SW 1271 (cell line): Measurements from ENCODE around the gene PIGN.

Experiments
- DNase-seq, 2 experiments: peaks; one replicate each; lab custom pipeline; 2025; lab: John Stamatoyannopoulos, UW

Gene PIGN, protein sequence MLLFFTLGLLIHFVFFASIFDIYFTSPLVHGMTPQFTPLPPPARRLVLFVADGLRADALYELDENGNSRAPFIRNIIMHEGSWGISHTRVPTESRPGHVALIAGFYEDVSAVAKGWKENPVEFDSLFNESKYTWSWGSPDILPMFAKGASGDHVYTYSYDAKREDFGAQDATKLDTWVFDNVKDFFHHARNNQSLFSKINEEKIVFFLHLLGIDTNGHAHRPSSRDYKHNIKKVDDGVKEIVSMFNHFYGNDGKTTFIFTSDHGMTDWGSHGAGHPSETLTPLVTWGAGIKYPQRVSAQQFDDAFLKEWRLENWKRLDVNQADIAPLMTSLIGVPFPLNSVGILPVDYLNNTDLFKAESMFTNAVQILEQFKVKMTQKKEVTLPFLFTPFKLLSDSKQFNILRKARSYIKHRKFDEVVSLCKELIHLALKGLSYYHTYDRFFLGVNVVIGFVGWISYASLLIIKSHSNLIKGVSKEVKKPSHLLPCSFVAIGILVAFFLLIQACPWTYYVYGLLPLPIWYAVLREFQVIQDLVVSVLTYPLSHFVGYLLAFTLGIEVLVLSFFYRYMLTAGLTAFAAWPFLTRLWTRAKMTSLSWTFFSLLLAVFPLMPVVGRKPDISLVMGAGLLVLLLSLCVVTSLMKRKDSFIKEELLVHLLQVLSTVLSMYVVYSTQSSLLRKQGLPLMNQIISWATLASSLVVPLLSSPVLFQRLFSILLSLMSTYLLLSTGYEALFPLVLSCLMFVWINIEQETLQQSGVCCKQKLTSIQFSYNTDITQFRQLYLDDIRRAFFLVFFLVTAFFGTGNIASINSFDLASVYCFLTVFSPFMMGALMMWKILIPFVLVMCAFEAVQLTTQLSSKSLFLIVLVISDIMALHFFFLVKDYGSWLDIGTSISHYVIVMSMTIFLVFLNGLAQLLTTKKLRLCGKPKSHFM

DNA sequence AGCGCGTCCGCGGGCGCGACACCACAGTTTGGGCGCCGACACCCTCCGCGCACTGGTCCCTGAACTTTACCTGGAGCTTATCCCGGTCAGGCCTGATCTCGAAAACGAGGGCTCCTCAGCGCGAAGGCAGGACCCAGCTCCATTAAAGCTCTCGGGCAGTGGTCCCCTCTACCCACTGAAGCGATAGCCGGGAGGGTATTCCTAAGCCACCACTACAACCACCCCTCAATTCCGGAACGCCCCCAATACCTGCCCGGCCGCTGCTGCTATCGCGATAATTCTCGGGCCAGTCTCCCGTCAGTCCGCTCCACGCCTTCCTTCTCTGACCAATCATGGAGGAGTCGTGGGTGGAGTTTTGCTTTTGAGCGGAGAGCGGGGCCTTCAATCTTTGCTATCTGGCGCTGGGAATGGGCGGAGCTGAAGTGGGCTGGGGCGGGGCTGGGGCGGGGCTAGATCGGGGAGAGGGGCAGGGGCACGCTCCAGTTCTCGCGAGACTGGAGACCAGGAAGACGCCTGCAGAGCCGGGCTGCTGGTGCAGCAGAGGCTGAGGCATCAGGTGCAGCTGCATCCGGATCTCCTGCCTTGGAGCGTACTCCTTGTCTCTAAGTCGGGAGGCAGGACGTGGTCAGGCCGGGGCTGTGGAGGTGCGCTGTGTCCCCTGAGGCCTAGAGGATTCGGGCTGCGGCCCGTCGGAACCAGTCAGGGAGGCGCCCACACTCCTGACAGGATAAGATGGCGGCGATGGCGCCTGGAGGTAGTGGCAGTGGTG, at the start of gene PIGN, which contains the start of gene RELCH:
Gene PIGN, minus strand, starts transcription at position 283 of the 769 bp plus-strand sequence. CDS start 25,703 bp downstream, outside the sequence.
Gene RELCH, plus strand, starts transcription at position 482 of the 769 bp plus-strand sequence. Its CDS starts 251 bp downstream, at position 733.
- DNase-seq = peak; percentile 92 to 95

DNA sequence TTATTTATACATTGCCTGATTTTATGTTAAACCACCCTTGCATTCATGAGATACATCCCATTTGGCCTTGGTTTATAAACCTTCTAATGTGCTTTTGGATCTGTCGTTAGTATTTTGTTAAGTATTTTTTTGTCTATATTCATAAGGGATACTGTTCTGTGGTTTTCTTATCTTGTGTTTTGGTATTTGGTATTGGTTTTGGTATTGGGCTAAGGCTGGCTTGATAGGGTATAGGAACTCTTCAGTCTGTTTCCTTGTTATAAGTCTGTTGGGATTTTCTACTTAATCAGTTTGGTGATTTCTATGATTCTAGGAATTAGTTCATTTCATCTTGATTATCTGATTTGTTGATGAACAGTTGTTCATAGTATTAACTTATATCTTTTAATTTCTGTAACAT, 49.4 kb upstream of the PIGN start:
- DNase-seq = no peak

DNA sequence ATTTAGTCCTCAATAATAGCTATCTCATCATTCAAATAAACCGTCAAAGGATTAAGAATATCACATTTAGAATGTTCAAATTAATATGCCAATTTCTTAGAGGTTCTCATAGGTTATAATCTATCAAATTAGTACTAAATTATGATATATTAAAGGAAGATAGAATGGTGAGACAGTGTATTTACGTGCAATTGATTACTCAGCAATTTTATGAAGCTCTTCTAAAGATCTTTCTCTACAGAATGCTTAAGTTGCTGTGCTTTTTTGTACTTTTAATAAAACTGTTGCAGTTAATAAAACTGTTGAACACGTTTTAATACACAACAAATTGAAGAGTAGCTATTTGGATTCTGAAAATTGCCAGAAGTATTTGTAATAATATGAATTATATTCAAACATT, 39.2 kb upstream of the PIGN start:
- no peak for DNase-seq

DNA sequence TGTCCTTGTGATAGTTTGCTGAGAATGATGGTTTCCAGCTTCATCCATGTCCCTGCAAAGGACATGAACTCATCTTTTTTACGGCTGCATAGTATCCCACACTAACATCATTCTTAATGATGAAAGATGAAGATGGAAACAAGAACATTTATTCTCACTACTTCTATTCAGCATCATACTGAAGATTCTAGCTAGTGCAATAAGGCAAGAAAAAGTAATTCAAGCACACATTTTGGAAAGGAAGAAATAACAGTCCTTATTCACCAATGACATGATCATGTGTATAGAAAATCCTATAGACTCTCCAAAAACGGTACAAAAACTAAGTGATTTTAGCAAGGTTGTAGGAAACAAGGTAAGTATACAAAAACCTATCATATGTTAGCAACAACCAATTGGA, 37.4 kb upstream of the PIGN start:
- DNase-seq = no peak

DNA sequence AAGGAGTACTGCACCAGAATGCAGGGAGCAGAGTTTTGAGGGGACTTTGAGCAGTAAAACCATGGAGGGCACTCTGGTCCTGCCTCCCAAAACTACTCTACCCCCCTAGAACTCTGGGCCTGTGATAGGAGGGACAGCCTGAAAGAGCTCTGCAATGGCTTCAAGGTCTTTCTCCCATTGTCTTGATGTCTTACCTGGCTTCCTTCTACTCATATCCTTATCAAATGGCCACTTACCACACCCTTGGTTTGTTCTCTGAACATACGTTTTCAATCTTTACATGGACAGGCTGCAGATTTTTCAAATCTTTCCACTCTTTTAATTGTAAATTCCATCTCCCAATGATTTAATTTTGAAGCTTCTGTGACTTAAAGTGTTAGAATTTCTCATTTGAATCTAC, 27.9 kb upstream of the PIGN start:
- no peak for DNase-seq

DNA sequence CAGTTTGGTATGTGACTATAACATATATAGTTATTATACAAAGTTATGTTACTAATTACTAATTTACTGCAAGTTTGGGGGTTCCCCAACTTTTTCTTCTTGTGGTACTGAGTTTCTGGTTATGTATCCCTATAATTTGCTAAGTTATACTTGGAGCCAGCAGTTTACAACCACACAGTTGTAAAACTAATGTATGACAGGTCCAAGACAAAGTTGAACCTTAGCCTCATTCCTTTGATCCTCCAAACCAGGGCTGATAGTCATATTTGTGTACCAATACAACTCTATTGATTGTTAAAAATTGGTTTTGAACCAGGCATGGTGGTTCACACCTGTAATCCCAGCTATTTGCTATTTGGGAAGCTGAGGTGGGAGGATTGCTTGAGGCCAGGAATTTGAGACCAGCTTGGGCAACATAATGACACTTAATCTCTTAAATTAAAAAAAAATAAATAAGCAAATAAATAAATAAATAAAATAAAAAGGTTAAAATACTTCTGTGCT, 24.5 kb upstream of the PIGN start:
- DNase-seq = no peak

DNA sequence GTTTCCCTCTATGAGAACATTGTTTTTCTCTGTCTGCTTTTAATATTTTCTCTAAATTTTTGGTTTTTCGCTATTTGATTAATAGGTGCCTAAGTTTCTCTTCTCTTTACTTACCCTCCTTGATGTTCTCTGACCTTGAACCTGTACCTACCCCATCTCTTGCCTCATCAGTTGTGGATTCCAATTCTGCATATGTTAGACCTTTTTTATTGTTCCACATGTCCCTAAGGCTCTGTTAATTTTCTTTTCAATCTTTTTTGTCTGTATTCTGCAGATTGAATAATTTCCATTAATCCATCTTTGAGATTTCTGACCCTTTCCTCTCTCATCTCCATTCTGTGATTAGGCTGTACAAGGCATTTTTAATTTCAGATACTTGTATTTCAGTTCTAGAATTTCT, 23.3 kb upstream of the PIGN start:
- DNase-seq = no peak

DNA sequence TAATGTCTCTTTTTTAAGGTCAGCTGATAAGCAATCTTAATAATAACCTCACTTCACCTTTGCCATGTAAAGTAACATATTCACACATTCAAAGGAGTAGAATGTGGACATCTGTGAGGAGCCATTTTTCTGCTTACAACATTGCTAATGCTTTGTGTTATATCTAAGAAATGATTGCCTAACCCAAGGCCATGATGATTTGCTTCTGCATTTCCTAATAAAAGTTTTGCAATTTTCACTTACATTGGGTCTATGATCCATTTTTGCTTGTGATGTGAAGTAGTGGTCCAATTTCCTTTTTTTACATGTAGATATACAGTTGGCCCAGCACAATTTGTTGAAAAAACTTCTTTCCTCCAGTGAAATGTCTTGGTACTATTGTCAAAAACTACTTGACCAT, 22.2 kb upstream of the PIGN start:
- DNase-seq = no peak

- no peak for DNase-seq
Measured at GRCh38 chr18:62206593-62206992, 19.7 kb upstream of the PIGN start.

GRCh38 chr18:62205824-62206223, 19.0 kb upstream of the PIGN start:
- no peak for DNase-seq

GRCh38 chr18:62201870-62202269, 15.0 kb upstream of the PIGN start:
- no peak for DNase-seq

GRCh38 chr18:62200121-62200914, 13.5 kb upstream of the PIGN start:
- no peak for DNase-seq

DNA sequence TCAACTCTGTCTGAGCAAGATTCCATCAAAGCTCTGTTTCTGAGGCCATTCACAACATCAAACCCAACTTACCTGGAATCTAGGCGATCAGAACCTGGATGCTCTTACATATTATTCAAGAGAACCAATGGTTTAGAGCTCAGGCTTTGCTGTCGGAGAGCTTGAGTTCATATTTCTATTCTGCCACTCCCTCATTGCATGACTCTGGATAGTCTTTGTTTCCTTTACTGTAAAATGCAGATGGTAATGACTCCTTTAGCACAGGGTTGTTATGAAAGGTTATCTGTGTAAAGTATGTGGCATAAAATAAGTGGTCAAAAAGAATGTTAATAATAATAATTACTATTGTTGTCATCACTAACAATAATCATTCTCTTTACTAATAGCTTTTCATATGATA, 12.8 kb upstream of the PIGN start:
- DNase-seq = no peak

DNA sequence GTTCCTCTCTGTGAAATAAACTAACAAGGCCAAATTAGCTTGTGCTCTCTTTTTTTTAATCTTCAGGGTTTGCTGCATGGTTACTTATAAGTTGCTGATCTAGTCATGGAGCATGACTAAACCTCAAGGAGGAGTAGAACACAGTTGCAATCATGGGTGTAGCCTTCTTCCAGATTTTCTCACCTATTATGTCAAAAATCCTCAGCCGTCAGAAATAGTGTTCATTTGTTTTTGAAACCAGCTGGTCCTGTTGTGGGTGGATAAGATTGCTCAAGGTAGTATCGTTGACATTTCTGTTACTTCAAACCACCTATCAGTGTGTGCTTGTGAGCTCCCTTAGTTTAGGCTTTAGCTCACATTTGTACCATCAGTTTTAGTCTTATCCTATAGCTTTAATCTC, 11.4 kb upstream of the PIGN start:
- no peak for DNase-seq

- DNase-seq = no peak
Measured at GRCh38 chr18:62196980-62197379, 10.1 kb upstream of the PIGN start.

DNA sequence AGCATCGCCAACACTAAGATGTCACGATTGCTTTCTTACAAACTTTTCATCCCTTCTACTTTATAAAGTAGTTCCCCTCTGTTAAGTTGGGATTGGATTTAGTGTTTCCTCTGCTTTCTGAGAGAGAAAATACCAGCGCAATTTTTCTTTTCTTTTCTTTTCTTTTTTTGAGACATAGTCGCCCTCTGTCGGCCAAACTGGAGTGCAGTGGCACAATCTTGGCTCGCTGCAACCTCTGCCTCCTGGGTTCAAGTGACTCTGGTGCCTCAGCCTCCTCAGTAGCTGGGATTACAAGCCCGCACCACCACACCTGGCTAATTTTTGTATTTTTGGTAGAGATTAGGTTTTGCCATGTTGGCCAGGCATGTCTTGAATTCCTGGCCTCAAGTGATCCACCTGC, 9.2 kb upstream of the PIGN start:
- DNase-seq = no peak

DNA sequence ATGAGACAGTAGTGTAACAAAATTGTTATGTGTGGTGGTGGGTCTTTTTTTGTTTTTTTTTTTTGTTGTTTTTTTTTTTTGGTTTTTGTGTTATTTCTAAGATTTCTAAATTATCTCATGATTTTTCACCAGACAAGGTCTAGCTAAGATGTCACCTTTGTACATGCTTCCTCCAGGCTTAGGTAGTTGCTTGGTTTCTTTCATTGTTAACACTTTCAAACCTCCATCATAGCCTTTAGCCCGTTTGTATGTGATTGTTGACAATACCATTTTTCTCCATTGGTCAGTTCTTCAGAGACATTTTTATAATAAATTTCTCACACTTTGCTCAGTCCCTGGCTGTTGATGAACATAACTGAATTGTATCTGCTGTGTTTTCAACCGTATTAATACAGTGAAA, 2.4 kb upstream of the PIGN start:
- DNase-seq = no peak

DNA sequence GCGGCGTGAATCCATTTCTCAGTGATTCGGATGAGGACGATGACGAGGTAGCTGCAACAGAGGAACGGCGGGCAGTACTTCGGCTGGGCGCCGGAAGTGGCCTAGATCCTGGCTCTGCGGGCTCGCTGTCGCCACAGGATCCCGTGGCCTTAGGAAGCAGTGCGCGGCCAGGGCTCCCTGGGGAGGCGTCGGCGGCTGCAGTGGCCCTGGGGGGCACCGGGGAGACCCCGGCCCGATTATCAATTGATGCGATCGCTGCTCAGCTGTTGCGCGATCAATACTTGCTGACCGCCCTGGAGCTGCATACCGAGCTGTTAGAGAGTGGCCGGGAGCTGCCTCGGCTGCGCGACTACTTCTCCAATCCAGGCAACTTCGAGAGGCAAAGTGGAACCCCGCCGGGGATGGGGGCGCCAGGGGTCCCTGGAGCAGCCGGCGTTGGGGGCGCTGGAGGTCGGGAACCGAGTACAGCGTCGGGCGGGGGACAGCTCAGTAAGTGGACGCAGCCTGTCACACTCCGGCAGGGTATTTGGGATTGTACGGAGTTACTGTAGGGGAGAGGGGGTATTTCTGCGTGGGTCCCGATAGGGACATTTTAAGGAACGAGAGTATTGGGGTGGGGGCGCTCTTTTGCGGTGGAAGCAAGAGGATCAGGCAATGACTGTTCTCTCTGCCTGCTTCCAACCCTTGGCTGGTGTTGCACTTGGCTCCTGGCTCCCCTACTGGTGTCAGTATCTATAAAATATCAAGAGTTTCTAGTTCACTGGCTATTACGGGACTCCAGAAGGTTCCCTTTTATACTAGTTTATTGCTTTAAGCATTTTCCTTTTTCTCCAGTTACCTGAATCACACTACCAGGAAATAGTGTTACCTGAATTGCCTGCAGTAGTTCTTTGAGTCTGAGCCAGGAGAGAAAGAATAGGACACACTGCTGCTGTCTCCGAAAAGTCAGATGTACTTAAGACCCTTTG, 971 bp upstream of the PIGN start:
- DNase-seq = peak in 1 of 2 experiments; percentile 8

- DNase-seq = peak; percentile 36 to 55
Measured at GRCh38 chr18:62186499-62186773, 420 bp downstream of the PIGN start.

DNA sequence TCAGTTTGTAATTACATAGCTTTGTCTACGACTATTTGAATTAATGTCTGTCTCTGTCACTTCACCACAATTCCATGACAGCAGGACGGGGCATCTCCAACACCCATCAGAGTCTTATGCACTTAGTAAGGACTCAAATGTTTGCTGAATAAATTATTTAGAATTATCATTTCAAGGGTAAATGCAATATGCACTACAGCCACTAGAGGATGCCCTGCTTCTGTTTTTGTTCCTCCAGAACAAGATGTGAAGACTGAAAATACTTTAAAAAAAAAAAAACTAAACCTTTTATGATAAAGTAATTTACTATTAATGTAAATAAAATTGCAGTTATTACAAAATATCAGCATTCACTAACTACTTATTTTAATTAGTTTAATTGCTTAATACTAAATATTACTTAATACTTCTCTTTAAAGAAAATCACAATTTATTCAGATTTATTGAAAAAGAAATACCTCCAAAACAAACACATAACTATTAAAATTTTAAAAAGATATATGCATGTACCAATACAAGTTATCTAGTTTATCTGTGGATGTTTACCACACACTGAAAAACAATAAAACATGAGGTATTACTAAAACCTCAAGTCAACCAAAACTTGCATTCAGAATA, 3.2 kb downstream of the PIGN start:
- DNase-seq = peak in 1 of 2 experiments; percentile 30
